ENCODE data around the gene HPX.

Gene HPX

GRCh38 chr11:6389905-6390717 lies 50.7 kb downstream of the HPX start, which contains the start of gene SMPD1:
TSS of gene SMPD1 (plus strand) at chr11:6390474. CDS start at chr11:6390599, 125 bp downstream.
- peak; percentile 98 to 99 (median 98) for DNase-seq

- no peak for DNase-seq
Observed at GRCh38 chr11:6388748-6389147, 52.0 kb downstream of the HPX start.

GRCh38 chr11:6387811-6388599 lies 52.8 kb downstream of the HPX start:
- DNase-seq, result no peak

- no peak for DNase-seq
Observed at GRCh38 chr11:6385046-6385777, 55.6 kb downstream of the HPX start.
